ENCODE data around the gene WDTC1.
"Not testable (repeated sequence)": the region's sequence is repeated elsewhere in the genome, so short reads cannot be mapped to it uniquely, and the experiment has no call there.

Gene WDTC1

DNA sequence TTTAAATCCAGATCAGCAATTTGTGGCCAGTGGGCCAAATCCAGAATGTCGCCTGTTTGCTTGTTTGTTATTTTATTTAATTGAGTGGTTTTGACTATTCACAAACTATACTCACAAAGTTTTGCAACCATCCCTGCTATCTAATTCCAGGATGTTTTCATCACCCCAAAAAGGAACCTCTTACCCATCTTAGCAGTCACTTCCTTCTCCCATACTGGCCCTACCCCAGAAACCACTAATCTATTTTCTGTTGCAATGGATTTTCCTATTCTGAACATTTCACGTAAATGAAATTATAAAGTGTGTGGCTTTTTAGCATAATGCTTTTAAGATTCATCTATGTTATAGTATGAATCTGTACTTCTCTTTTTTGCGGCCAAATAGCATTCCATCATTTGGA lies 41.3 kb downstream of the WDTC1 start:
- TF ChIP-seq, protein P1, sequence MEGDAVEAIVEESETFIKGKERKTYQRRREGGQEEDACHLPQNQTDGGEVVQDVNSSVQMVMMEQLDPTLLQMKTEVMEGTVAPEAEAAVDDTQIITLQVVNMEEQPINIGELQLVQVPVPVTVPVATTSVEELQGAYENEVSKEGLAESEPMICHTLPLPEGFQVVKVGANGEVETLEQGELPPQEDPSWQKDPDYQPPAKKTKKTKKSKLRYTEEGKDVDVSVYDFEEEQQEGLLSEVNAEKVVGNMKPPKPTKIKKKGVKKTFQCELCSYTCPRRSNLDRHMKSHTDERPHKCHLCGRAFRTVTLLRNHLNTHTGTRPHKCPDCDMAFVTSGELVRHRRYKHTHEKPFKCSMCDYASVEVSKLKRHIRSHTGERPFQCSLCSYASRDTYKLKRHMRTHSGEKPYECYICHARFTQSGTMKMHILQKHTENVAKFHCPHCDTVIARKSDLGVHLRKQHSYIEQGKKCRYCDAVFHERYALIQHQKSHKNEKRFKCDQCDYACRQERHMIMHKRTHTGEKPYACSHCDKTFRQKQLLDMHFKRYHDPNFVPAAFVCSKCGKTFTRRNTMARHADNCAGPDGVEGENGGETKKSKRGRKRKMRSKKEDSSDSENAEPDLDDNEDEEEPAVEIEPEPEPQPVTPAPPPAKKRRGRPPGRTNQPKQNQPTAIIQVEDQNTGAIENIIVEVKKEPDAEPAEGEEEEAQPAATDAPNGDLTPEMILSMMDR (IDR thresholded peaks at IDR 0.05; ENCODE audit: low read depth, low read length, missing control alignments) = no peak
- H3K4me3 ChIP-seq (ENCODE audit: low read depth, low read length) = no peak overlapping the region
- DNase-seq (ENCODE audit: low read depth) = no peak
- in situ Hi-C loops (cut with HindIII; ENCODE audit: low sequenced_read_pairs) = loop anchor here (25.0 kb wide), 1 partner anchor 213 kb away; no protein-coding TSS in a partner anchor

DNA sequence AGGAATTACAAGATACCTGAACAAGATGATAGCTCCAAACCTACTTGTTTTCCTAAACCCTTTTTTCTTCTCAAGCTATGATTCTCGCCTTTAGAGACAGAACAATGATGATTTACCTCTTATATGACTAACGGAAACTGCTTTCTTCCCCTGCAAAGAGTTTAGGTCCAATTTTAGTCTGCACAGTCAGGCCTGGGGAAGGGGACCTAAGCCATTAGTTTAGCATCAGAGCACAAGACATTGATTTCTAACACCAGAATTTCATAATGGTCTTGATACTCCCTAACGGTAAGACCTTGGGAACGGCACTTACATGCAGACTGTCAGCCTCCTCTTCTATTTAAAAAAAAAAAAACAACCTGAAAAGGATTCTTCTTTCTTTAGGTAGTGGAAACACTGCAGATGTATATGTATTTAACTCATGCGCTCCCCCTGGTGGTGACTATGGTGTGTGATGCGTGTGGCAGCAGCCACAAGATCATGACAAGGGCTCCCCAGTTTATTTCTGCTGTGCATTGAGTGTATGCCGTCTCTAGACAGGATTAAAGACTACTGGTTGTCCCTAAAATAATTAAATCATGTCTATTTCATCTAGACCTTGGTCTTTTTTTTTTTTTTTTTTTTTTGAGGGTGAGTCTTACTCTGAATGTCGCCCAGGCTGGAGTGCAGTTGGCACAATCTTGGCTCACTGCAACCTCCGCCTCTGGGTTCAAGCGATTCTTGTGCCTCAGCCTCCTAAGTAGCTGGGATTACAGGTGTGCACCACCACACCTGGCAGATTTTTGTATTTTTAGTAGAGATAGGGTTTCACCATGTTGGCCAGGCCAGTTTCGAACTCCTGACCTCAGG lies 50.2 kb downstream of the WDTC1 start:
- in situ Hi-C loops (cut with HindIII; ENCODE audit: low sequenced_read_pairs) = loop anchor here (25.0 kb wide), 1 partner anchor 222 kb away; no protein-coding TSS in a partner anchor
- TF ChIP-seq, protein P1 (IDR thresholded peaks at IDR 0.05; ENCODE audit: low read depth, low read length, missing control alignments) = peak; percentile 72
- no peak overlapping the region for H3K4me3 ChIP-seq (ENCODE audit: low read depth, low read length)
- peak; percentile 61 for DNase-seq (ENCODE audit: low read depth)

DNA sequence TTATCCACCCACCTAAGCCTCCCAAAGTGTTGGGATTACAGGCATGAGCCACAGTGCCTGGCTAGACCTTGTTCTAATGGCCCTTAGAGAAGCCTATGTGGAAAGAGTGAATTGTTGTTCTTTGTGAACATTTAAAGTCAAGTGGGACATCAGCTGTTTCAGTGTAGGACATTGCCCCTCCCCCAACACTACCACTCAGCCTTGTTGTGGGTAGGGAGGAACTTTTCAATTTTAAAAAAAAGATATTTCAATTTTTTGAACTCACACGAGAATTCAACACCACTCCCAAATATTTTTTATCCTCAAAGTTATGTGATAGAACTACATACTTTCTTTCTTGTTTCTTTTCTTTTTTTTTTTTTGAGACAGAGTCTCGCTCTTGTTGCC lies 50.8 kb downstream of the WDTC1 start:
- DNase-seq (ENCODE audit: low read depth) = no peak
- no peak overlapping the region for H3K4me3 ChIP-seq (ENCODE audit: low read depth, low read length)
- in situ Hi-C loops (cut with HindIII; ENCODE audit: low sequenced_read_pairs) = loop anchor here (25.0 kb wide), 1 partner anchor 223 kb away; no protein-coding TSS in a partner anchor
- TF ChIP-seq, protein P1 (IDR thresholded peaks at IDR 0.05; ENCODE audit: low read depth, low read length, missing control alignments) = no peak

DNA sequence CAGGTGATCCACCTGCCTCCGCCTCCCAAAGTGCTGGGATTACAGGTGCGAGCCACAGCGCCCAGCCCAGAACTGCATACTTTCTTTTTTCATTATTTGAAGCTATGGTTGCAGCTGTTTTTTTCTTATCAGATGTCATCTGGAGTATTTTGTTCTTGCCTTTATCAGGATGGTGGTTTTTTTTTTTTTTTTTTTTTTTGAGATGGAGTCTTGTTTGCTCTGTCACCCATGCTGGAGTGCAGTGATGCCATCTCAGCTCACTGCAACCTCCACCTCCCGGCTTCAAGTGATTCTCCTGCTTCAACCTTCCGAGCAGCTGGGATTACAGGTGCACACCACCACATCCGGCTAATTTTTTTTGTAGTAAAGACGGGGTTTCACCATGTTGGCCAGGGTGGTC lies 51.4 kb downstream of the WDTC1 start:
- not testable (repeated sequence) for DNase-seq (ENCODE audit: low read depth); H3K4me3 ChIP-seq (ENCODE audit: low read depth, low read length)
- in situ Hi-C loops (cut with HindIII; ENCODE audit: low sequenced_read_pairs) = loop anchor here (25.0 kb wide), 1 partner anchor 224 kb away; no protein-coding TSS in a partner anchor

DNA sequence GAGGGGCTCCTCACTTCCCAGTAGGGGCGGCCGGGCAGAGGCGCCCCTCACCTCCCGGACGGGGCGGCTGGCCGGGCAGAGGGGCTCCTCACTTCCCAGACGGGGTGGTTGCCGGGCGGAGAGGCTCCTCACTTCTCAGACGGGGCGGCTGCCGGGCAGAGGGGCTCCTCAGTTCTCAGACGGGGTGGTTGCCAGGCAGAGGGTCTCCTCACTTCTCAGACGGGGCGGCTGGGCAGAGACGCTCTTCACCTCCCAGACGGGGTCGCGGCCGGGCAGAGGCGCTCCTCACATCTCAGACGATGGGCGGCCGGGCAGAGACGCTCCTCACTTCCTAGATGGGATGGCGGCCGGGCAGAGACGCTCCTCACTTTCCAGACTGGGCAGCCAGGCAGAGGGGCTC lies 54.7 kb downstream of the WDTC1 start:
- in situ Hi-C loops (cut with HindIII; ENCODE audit: low sequenced_read_pairs) = loop anchor here (25.0 kb wide), 1 partner anchor 227 kb away; no protein-coding TSS in a partner anchor
- DNase-seq (ENCODE audit: low read depth); H3K4me3 ChIP-seq (ENCODE audit: low read depth, low read length): not testable (repeated sequence)

DNA sequence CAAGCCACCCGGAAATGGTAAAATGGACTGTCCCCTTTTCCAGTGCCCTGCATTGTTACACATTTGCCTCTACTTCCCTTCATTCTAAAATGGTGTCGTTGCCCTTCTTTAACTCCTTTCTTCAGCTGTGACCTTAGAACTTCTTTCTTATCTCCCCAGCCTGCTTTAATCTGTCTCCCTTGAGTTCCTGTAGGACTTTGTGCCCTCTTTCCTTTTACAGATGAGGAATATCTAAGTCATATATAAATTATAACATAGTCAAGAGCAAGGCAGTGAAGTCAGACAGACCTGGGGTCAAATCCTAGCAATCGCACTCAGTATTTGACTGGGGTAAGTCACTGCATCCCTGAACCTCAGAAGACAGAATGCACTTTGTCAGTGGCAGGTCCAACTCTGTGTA lies 56.1 kb downstream of the WDTC1 start:
- in situ Hi-C loops (cut with HindIII; ENCODE audit: low sequenced_read_pairs) = loop anchor here (5.0 to 25.0 kb wide), 2 partner anchors 107 to 228 kb away; no protein-coding TSS in a partner anchor
- no peak overlapping the region for H3K4me3 ChIP-seq (ENCODE audit: low read depth, low read length)
- TF ChIP-seq, protein P1 (IDR thresholded peaks at IDR 0.05; ENCODE audit: low read depth, low read length, missing control alignments) = no peak
- DNase-seq (ENCODE audit: low read depth) = no peak

DNA sequence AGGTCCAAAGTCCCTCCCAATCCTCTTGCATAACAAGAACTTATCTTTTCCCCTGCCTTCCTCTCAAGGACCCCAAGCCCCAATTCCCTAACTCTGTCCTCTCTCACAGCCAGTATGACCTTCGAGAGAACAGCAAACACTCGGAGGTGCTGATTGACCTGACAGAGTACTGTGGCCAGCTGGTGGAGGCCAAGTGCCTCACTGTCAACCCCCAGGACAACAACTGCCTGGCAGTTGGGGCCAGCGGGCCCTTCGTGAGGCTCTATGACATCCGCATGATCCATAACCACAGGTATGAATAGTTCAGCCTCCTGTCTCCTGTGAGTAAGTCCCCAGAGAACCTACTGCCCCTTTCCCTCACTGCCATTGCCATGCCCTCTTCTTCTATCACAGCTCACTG lies 57.7 kb downstream of the WDTC1 start:
- no peak for DNase-seq (ENCODE audit: low read depth)
- in situ Hi-C loops (cut with HindIII; ENCODE audit: low sequenced_read_pairs) = loop anchor here (5.0 to 25.0 kb wide), 2 partner anchors 105 to 230 kb away; no protein-coding TSS in a partner anchor
- H3K4me3 ChIP-seq (ENCODE audit: low read depth, low read length) = no peak overlapping the region
- TF ChIP-seq, protein P1 (IDR thresholded peaks at IDR 0.05; ENCODE audit: low read depth, low read length, missing control alignments) = no peak
